ENCODE data around the gene PDCL2. TPM values are rescaled to one million over a fixed set of nuclear protein-coding genes. Genes with fewer than 3 reads are reported as not detected.

Gene PDCL2
- polyA plus RNA-seq, 1 donor from 2014 or later = not detected

- Histone ChIP-seq H3K79me2 (replicated peaks; ENCODE audit: insufficient read depth, low read length) (peaks cover 42% of the 10 kb centered on the region), H4K20me1 (ENCODE audit: insufficient read depth) (no peaks in the 10 kb centered on the region), H3K9me3 (ENCODE audit: low read length) (peaks cover 4% of the 10 kb centered on the region), H3F3A (ENCODE audit: insufficient read depth, low read length, poor library complexity, severe bottlenecking) (no peaks in the 10 kb centered on the region), H3K9me2 (ENCODE audit: insufficient read depth, low read length) (no peaks in the 10 kb centered on the region), H3K4me2 (ENCODE audit: low read length) (no peak overlapping the region), H3K36me3 (ENCODE audit: insufficient read depth, low read length) (peaks cover 5% of the 10 kb centered on the region), H3K27ac (ENCODE audit: low read length) (no peak overlapping the region), H3K27me3 (ENCODE audit: insufficient read depth, low read depth, low read length) (no peaks in the 10 kb centered on the region), H2AFZ (ENCODE audit: low read depth, low read length) (no peak overlapping the region), H3K9ac (ENCODE audit: low read length) (no peak overlapping the region), H3K4me3 (ENCODE audit: low read length) (no peak overlapping the region)
- no peak for TF ChIP-seq POLR2AphosphoS5 (IDR thresholded peaks at IDR 0.05)
- TF ChIP-seq EZH2 (IDR thresholded peaks at IDR 0.05; ENCODE audit: borderline replicate concordance, insufficient read depth, low read length, poor library complexity, severe bottlenecking) = no peak
- no peak for TF ChIP-seq SMC3 (conservative IDR thresholded peaks at IDR 0.05; ENCODE audit: poor library complexity)
- TF ChIP-seq EP300 (conservative IDR thresholded peaks at IDR 0.05; ENCODE audit: poor library complexity, severe bottlenecking) = no peak
- no peak for TF ChIP-seq MXI1 (conservative IDR thresholded peaks at IDR 0.05; ENCODE audit: poor library complexity, severe bottlenecking)
These were observed 57.7 kb downstream of the PDCL2 start for GRCh38 chr4:55534306-55534705.

GRCh38 chr4:55530691-55531090 is 61.4 kb downstream of the PDCL2 start:
- no peaks in the 10 kb centered on the region for H3K36me3 ChIP-seq (ENCODE audit: insufficient read depth, low read length)
- no peaks in the 10 kb centered on the region for H3K27me3 ChIP-seq (ENCODE audit: insufficient read depth, low read depth, low read length)
- no peak overlapping the region for H3K27ac ChIP-seq (ENCODE audit: low read length)
- H3K4me2 ChIP-seq (ENCODE audit: low read length) = no peak overlapping the region
- H3K9me3 ChIP-seq (ENCODE audit: low read length) = peaks cover 4% of the 10 kb centered on the region
- no peak for TF ChIP-seq CTCF (IDR thresholded peaks at IDR 0.05; ENCODE audit: poor library complexity, severe bottlenecking)
- no peak for TF ChIP-seq SMC3 (conservative IDR thresholded peaks at IDR 0.05; ENCODE audit: poor library complexity)
- no peak for TF ChIP-seq EP300 (conservative IDR thresholded peaks at IDR 0.05; ENCODE audit: poor library complexity, severe bottlenecking)
- H2AFZ ChIP-seq (ENCODE audit: low read depth, low read length) = no peak overlapping the region
- H4K20me1 ChIP-seq (ENCODE audit: insufficient read depth) = no peaks in the 10 kb centered on the region
- no peaks in the 10 kb centered on the region for H3F3A ChIP-seq (ENCODE audit: insufficient read depth, low read length, poor library complexity, severe bottlenecking)
- H3K79me2 ChIP-seq (replicated peaks; ENCODE audit: insufficient read depth, low read length) = peaks cover 40% of the 10 kb centered on the region
- no peak overlapping the region for H3K9ac ChIP-seq (ENCODE audit: low read length)
- H3K4me3 ChIP-seq (ENCODE audit: low read length) = no peak overlapping the region
- H3K9me2 ChIP-seq (ENCODE audit: insufficient read depth, low read length) = no peaks in the 10 kb centered on the region

- no peak overlapping the region for H2AFZ ChIP-seq (ENCODE audit: low read depth, low read length)
- no peak for TF ChIP-seq RAD21 (conservative IDR thresholded peaks at IDR 0.05)
- TF ChIP-seq EZH2 (IDR thresholded peaks at IDR 0.05; ENCODE audit: borderline replicate concordance, insufficient read depth, low read length, poor library complexity, severe bottlenecking) = no peak
- TF ChIP-seq CTCF (IDR thresholded peaks at IDR 0.05; ENCODE audit: poor library complexity, severe bottlenecking) = no peak
- TF ChIP-seq SMC3 (conservative IDR thresholded peaks at IDR 0.05; ENCODE audit: poor library complexity) = no peak
- no peak for TF ChIP-seq REST (IDR thresholded peaks at IDR 0.05; ENCODE audit: borderline replicate concordance)
- TF ChIP-seq EP300 (conservative IDR thresholded peaks at IDR 0.05; ENCODE audit: poor library complexity, severe bottlenecking) = no peak
- TF ChIP-seq MXI1 (conservative IDR thresholded peaks at IDR 0.05; ENCODE audit: poor library complexity, severe bottlenecking) = no peak
- TF ChIP-seq POLR2AphosphoS5 (IDR thresholded peaks at IDR 0.05) = no peak
- TF ChIP-seq TAF1 (IDR thresholded peaks at IDR 0.05; ENCODE audit: low read depth) = no peak
- no peak overlapping the region for H3K4me2 ChIP-seq (ENCODE audit: low read length)
- no peaks in the 10 kb centered on the region for H4K20me1 ChIP-seq (ENCODE audit: insufficient read depth)
- peaks cover 41% of the 10 kb centered on the region for H3K79me2 ChIP-seq (replicated peaks; ENCODE audit: insufficient read depth, low read length)
- no peak overlapping the region for H3K4me3 ChIP-seq (ENCODE audit: low read length)
- no peak overlapping the region for H3K9ac ChIP-seq (ENCODE audit: low read length)
- H3F3A ChIP-seq (ENCODE audit: insufficient read depth, low read length, poor library complexity, severe bottlenecking) = no peaks in the 10 kb centered on the region
- no peaks in the 10 kb centered on the region for H3K9me2 ChIP-seq (ENCODE audit: insufficient read depth, low read length)
- H3K9me3 ChIP-seq (ENCODE audit: low read length) = peaks cover 4% of the 10 kb centered on the region
- H3K27me3 ChIP-seq (ENCODE audit: insufficient read depth, low read depth, low read length) = no peaks in the 10 kb centered on the region
- no peaks in the 10 kb centered on the region for H3K36me3 ChIP-seq (ENCODE audit: insufficient read depth, low read length)
- H3K27ac ChIP-seq (ENCODE audit: low read length) = no peak overlapping the region
These were observed 61.9 kb downstream of the PDCL2 start for GRCh38 chr4:55530167-55530566.

Data from neural cell (in vitro differentiated cells).